ENCODE measurements around the gene KCNN1. TPM values are rescaled to one million over a fixed set of nuclear protein-coding genes. Genes with fewer than 3 reads are reported as not detected.

KCNN1 gene
- total and polyA plus RNA-seq, 2 experiments from 2014 or later = 2.2 to 29.8 TPM

GRCh38 chr19:17977488-17977887 is 10.6 kb downstream of the KCNN1 start:
- no peak for DNase-seq (ENCODE audit: low spot score)
- no peaks in the 10 kb centered on the region for H4K20me1 ChIP-seq (replicated peaks; ENCODE audit: insufficient read depth)
- Mint-ChIP-seq H3K27me3 (ENCODE audit: insufficient read depth, low read depth, poor library complexity) (peaks cover 8% of the 10 kb centered on the region), H3K4me1 (no peaks in the 10 kb centered on the region), H3K27ac (no peak overlapping the region), H3K36me3 (ENCODE audit: low read depth) (peaks cover 2% of the 10 kb centered on the region; the same call in 2 of the 3 replicates), H3K4me3 (no peak overlapping the region), H3K9me3 (no peaks in the 10 kb centered on the region)
- no peak for ATAC-seq
- no peak overlapping the region for H3K4me3 ChIP-seq
- no peak overlapping the region for H3K27ac ChIP-seq (ENCODE audit: low read depth)
- H3F3A ChIP-seq (replicated peaks; ENCODE audit: low read depth) = no peaks in the 10 kb centered on the region
- TF ChIP-seq EZH2phosphoT487 (IDR thresholded peaks at IDR 0.05; ENCODE audit: unreplicated experiment) (no peak), CREB1 (CRISPR knock-in tag; IDR thresholded peaks at IDR 0.05; ENCODE audit: low read depth) (no peak), NANOG (IDR thresholded peaks at IDR 0.05; ENCODE audit: borderline replicate concordance) (no peak), REST (IDR thresholded peaks at IDR 0.05; ENCODE audit: unreplicated experiment) (no peak), ZNF114 (CRISPR knock-in tag; IDR thresholded peaks at IDR 0.05) (no peak), ZNF462 (CRISPR knock-in tag; IDR thresholded peaks at IDR 0.05) (no peak), ZNF331 (CRISPR knock-in tag; IDR thresholded peaks at IDR 0.05; ENCODE audit: low read depth) (no peak), POLR2AphosphoS5 (IDR thresholded peaks at IDR 0.05; ENCODE audit: low read depth) (no peak), ETS1 (IDR thresholded peaks at IDR 0.05) (no peak), EZH2 (IDR thresholded peaks at IDR 0.05; ENCODE audit: low read depth, unreplicated experiment) (no peak), STAT1 (IDR thresholded peaks at IDR 0.05; ENCODE audit: unreplicated experiment) (no peak), CTCF (conservative IDR thresholded peaks at IDR 0.05; ENCODE audit: low read depth in 2 of 2) (no peak)
- no peaks in the 10 kb centered on the region for H3K4me1 ChIP-seq (ENCODE audit: insufficient read depth)
- H3K4me2 ChIP-seq = no peak overlapping the region
- H3K9me2 ChIP-seq (ENCODE audit: insufficient read depth) = no peaks in the 10 kb centered on the region
- no peak overlapping the region for H2AFZ ChIP-seq
- H3K79me2 ChIP-seq (replicated peaks; ENCODE audit: insufficient read depth) = no peaks in the 10 kb centered on the region
- no peaks in the 10 kb centered on the region for H3K36me3 ChIP-seq (ENCODE audit: insufficient read depth)
- H3K27me3 ChIP-seq (ENCODE audit: insufficient read depth) = no peaks in the 10 kb centered on the region
